HepG2 (cell line): ENCODE measurements around the gene TENT5A. TPM values are rescaled to one million over a fixed set of nuclear protein-coding genes. Genes with fewer than 3 reads are reported as not detected.

ENCODE experiments used
- ATAC-seq: fragments of 200-7000 bp; cut with Tn5 transposase; 3 replicates; pipeline ENCODE4 v1.9.1; 2020; ENCODE audit warnings: mild to moderate bottlenecking, moderate library complexity
- BruUV-seq: library from RNA; stranded (reverse); fragments of 400-500 nt; replicated peaks from 2 replicates; lab custom pipeline; 2021; lab: Mats Ljungman, UMichigan
- CTCF ChIA-PET: fragments of 300-600 bp; formaldehyde crosslinking; extraction: SDS; loops from one replicate; lab custom pipeline; 2021; ENCODE audit warnings: low total read pairs, inconsistent platforms, low intra/inter-chr PET ratio; lab: Yijun Ruan, JAX
- POLR2A ChIA-PET: fragments of 350-600 bp; sonication (Branson Sonifier 250); formaldehyde crosslinking; loops from one replicate; lab custom pipeline; 2020; ENCODE audit warnings: antibody characterized with exemption, inconsistent platforms; lab: Yijun Ruan, JAX
- DNase-seq: peaks from one replicate; pipeline ENCODE4 v3.0.0-alpha.2; 2015; ENCODE audit warnings: low spot score
- FAIRE-seq: peaks from 3 replicates; lab custom pipeline; 2011; peaks lifted over from hg19 to GRCh38; lab: Jason Lieb, UNC
- H2AFZ ChIP-seq: one replicate; pipeline ENCODE4 v1.6.1; 2011; ENCODE audit warnings: low read length, inconsistent platforms
- H3K27ac ChIP-seq: fragments of 300-600 bp; 3 replicates; pipeline ENCODE4 v1.8.0; 2011; ENCODE audit warnings: mixed run types, mild to moderate bottlenecking, mixed read lengths, low read length, inconsistent platforms; ENCODE audit not compliant: insufficient read depth; ENCODE audit errors: extremely low read length
- H3K27me3 ChIP-seq, 2 experiments: fragments of 200-600 bp in 1 of 2; 2 replicates in 1 of 2; 3 replicates in 1 of 2; pipeline versions ENCODE4 v1.6.0 to v1.8.0; 2011; ENCODE audit warnings: low read length in 2 of 2, mild to moderate bottlenecking in 2 of 2, moderate library complexity in 2 of 2, inconsistent platforms in 1 of 2; ENCODE audit not compliant: insufficient read depth in 2 of 2, control insufficient read depth in 1 of 2
- H3K36me3 ChIP-seq, 2 experiments: fragments of 200-600 bp in 1 of 2; replicated peaks in 1 of 2; 2 replicates in 1 of 2; 3 replicates in 1 of 2; pipeline versions ENCODE4 v1.5.1 to v1.8.0; 2011; ENCODE audit warnings: low read length in 2 of 2, inconsistent platforms in 1 of 2; ENCODE audit not compliant: insufficient read depth in 2 of 2, control insufficient read depth in 1 of 2
- H3K4me1 ChIP-seq: 2 replicates; pipeline ENCODE4 v1.5.1; 2012; ENCODE audit warnings: low read length, inconsistent platforms; ENCODE audit not compliant: insufficient read depth
- H3K4me2 ChIP-seq: 2 replicates; pipeline ENCODE4 v1.6.0; 2011; ENCODE audit warnings: low read depth, low read length, inconsistent platforms
- H3K4me3 ChIP-seq, 3 experiments: fragments of 200-600 bp in 1 of 3; sonication (generic), shearing (Covaris generic) in 1 of 3; replicated peaks in 1 of 3; 2 replicates each; pipeline ENCODE4 v1.5.1; 2011 to 2016; ENCODE audit warnings: low read length in 3 of 3, inconsistent platforms in 2 of 3, low read depth in 2 of 3, mild to moderate bottlenecking in 2 of 3, control low read depth in 1 of 3, mixed read lengths in 1 of 3; ENCODE audit not compliant: insufficient read depth in 1 of 3
- H3K79me2 ChIP-seq: one replicate; pipeline ENCODE4 v1.6.1; 2011; ENCODE audit warnings: low read length, inconsistent platforms; ENCODE audit not compliant: insufficient read depth
- H3K9ac ChIP-seq: 2 replicates; pipeline ENCODE4 v1.6.0; 2011; ENCODE audit warnings: mild to moderate bottlenecking, low read depth, low read length, inconsistent platforms; ENCODE audit not compliant: insufficient read depth
- H3K9me3 ChIP-seq: 2 replicates; pipeline ENCODE4 v1.5.1; 2012; ENCODE audit warnings: mild to moderate bottlenecking, low read length
- H4K20me1 ChIP-seq: 2 replicates; pipeline ENCODE4 v1.6.0; 2011; ENCODE audit warnings: inconsistent platforms, mild to moderate bottlenecking, low read length, moderate library complexity; ENCODE audit not compliant: insufficient read depth
- ATF1 ChIP-seq: IDR thresholded peaks from 2 replicates; pipeline ENCODE4 v1.6.1; 2016; ENCODE audit warnings: mild to moderate bottlenecking, control low read depth
- CBFB ChIP-seq: sonication (generic); formaldehyde crosslinking; IDR thresholded peaks from 2 replicates; pipeline ENCODE4 v1.4.0; 2020; ENCODE audit warnings: missing genetic modification reagents
- ISX ChIP-seq: sonication (generic); formaldehyde crosslinking; conservative IDR thresholded peaks from 2 replicates; pipeline ENCODE4 v1.5.0; 2020; ENCODE audit warnings: missing genetic modification reagents
- JARID2 ChIP-seq: sonication (generic); formaldehyde crosslinking; IDR thresholded peaks from 2 replicates; pipeline ENCODE4 v1.8.1; 2023; ENCODE audit warnings: missing genetic modification reagents, inconsistent platforms; ENCODE audit not compliant: insufficient replicate concordance
- MYC ChIP-seq: sonication (generic); formaldehyde crosslinking; IDR thresholded peaks from 2 replicates; pipeline ENCODE4 v1.9.0; 2021; ENCODE audit warnings: missing genetic modification reagents, borderline replicate concordance
- TMF1 ChIP-seq: sonication (generic); formaldehyde crosslinking; IDR thresholded peaks from 2 replicates; pipeline ENCODE4 v1.8.1; 2022; ENCODE audit warnings: low read depth, missing genetic modification reagents
- ZC3H13 ChIP-seq: sonication (generic); formaldehyde crosslinking; IDR thresholded peaks from 2 replicates; pipeline ENCODE4 v1.8.1; 2023; ENCODE audit warnings: mild to moderate bottlenecking, missing genetic modification reagents, moderate library complexity
- ZNF207 ChIP-seq: fragments of 450-650 bp; IDR thresholded peaks from 2 replicates; pipeline ENCODE4 v1.6.1; 2016; ENCODE audit warnings: antibody characterized with exemption, borderline replicate concordance
- ZNF446 ChIP-seq: sonication (generic); formaldehyde crosslinking; IDR thresholded peaks from 2 replicates; pipeline ENCODE4 v1.5.0; 2020; ENCODE audit warnings: mild to moderate bottlenecking, missing genetic modification reagents
- ZNF75D ChIP-seq: sonication (generic); formaldehyde crosslinking; IDR thresholded peaks from 2 replicates; pipeline ENCODE4 v1.8.1; 2023; ENCODE audit warnings: missing genetic modification reagents, mild to moderate bottlenecking, borderline replicate concordance
- WGBS: methylation state at CpG from one replicate; pipeline ENCODE4 v1.1.6; 2017; ENCODE audit warnings: low lambda C conversion rate; 5-methylcytosine and 5-hydroxymethylcytosine counted together
- in situ Hi-C: cut with HindIII; loops from 2 replicates; pipeline ENCODE4 v1.10.0; 2017; ENCODE audit warnings: low pct_unique_long_range_greater_than_20kb; ENCODE audit not compliant: extremely low pct_ligation_motif_present
- intact Hi-C: fragments of 100-400 bp; cut with micrococcal nuclease; formaldehyde crosslinking; loops from one replicate; pipeline ENCODE4 v1.10.0; 2022; ENCODE audit not compliant: unreplicated experiment
- polyA plus RNA-seq, 8 experiments: library from polyadenylated mRNA; depleted of rRNA in 3 of 8; stranded (reverse) in 7 of 8; unstranded in 1 of 8; fragments of >200 nt; fragmentation: Illumina TruSeq in 4 of 8; extraction: Trizol in 4 of 8; gene quantifications; 2 replicates each; pipeline versions ENCODE4 v1.2.1 to v1.2.3, GENCODE V29; 2011 to 2016; ENCODE audit warnings: low read depth in 4 of 8, missing spikeins in 1 of 8, mixed read lengths in 1 of 8; ENCODE audit not compliant: insufficient read depth in 1 of 8
- total RNA-seq, 5 experiments: library from RNA; depleted of rRNA; stranded (reverse); fragments of >200 nt; fragmentation: Illumina TruSeq; extraction: Trizol; gene quantifications; 2 replicates each; pipeline ENCODE4 v1.2.3, GENCODE V29; 2016; ENCODE audit warnings: low read depth in 1 of 5
- TF ChIP-seq, protein P1 (sequence below): sonication (generic); formaldehyde crosslinking; IDR thresholded peaks from 2 replicates; pipeline ENCODE4 v1.4.0; 2020; ENCODE audit warnings: missing genetic modification reagents
- TF ChIP-seq, protein P2 (sequence below): IDR thresholded peaks from 2 replicates; pipeline ENCODE4 v1.6.1; 2016; ENCODE audit warnings: mild to moderate bottlenecking
- TF ChIP-seq, protein P3 (sequence below): sonication (generic); formaldehyde crosslinking; IDR thresholded peaks from 2 replicates; pipeline ENCODE4 v1.5.0; 2020; ENCODE audit warnings: missing genetic modification reagents
- TF ChIP-seq, protein P4 (sequence below): sonication (generic); formaldehyde crosslinking; conservative IDR thresholded peaks from 2 replicates; pipeline ENCODE4 v1.4.0; 2020; ENCODE audit warnings: mild to moderate bottlenecking, missing genetic modification reagents, moderate library complexity

Gene TENT5A
- total and polyA plus RNA-seq, 2 of the 13 experiments (the other 11 are each of a cell fraction or from before 2014, with no cell fraction given): 8.0 to 13.8 TPM

DNA sequence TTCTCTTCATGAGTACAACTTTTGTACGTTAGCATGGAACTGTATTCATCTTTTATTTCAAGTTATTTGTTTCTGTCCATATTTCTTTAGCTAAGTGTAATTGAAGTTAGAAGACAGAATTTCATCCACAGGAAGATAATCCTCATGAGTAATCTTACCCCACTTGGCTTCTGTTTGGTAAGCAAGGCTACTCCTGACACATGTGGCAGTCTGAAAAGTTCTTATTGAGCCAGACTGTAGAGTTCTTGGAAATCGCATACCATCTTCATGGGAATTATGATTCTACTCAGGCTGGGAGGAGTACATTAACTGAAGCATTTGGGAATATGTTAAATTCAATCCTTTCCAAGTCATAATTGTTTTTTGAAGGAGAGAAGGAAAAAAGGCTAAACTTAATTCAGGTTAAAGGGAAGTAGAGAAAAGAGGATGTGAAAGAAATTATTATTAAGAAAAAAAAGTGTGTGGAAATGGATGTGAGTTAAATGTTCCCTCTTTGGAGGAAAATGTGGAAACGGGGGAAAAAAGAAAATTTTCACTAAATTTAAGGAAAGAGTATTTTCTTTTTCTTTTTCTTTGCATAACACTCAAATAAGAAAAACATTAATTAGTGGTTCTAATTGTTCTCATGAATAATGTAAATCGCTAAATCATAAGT lies 41.5 kb upstream of the TENT5A start:
- POLR2A ChIA-PET: no interaction called here
- Histone ChIP-seq H3K79me2 (no peaks in the 10 kb centered on the region), H4K20me1 (no peaks in the 10 kb centered on the region), H3K9ac (no peak overlapping the region), H3K4me1 (peaks cover 11% of the 10 kb centered on the region)
- DNase-seq: no peak
- in situ Hi-C loops: no loop called here
- TF ChIP-seq, protein P1, sequence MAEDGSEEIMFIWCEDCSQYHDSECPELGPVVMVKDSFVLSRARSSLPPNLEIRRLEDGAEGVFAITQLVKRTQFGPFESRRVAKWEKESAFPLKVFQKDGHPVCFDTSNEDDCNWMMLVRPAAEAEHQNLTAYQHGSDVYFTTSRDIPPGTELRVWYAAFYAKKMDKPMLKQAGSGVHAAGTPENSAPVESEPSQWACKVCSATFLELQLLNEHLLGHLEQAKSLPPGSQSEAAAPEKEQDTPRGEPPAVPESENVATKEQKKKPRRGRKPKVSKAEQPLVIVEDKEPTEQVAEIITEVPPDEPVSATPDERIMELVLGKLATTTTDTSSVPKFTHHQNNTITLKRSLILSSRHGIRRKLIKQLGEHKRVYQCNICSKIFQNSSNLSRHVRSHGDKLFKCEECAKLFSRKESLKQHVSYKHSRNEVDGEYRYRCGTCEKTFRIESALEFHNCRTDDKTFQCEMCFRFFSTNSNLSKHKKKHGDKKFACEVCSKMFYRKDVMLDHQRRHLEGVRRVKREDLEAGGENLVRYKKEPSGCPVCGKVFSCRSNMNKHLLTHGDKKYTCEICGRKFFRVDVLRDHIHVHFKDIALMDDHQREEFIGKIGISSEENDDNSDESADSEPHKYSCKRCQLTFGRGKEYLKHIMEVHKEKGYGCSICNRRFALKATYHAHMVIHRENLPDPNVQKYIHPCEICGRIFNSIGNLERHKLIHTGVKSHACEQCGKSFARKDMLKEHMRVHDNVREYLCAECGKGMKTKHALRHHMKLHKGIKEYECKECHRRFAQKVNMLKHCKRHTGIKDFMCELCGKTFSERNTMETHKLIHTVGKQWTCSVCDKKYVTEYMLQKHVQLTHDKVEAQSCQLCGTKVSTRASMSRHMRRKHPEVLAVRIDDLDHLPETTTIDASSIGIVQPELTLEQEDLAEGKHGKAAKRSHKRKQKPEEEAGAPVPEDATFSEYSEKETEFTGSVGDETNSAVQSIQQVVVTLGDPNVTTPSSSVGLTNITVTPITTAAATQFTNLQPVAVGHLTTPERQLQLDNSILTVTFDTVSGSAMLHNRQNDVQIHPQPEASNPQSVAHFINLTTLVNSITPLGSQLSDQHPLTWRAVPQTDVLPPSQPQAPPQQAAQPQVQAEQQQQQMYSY (CRISPR knock-in tag): no peak
- TF ChIP-seq, protein P2, sequence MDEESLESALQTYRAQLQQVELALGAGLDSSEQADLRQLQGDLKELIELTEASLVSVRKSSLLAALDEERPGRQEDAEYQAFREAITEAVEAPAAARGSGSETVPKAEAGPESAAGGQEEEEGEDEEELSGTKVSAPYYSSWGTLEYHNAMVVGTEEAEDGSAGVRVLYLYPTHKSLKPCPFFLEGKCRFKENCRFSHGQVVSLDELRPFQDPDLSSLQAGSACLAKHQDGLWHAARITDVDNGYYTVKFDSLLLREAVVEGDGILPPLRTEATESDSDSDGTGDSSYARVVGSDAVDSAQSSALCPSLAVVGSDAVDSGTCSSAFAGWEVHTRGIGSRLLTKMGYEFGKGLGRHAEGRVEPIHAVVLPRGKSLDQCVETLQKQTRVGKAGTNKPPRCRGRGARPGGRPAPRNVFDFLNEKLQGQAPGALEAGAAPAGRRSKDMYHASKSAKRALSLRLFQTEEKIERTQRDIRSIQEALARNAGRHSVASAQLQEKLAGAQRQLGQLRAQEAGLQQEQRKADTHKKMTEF (CRISPR knock-in tag): no peak
- TF ChIP-seq MYC: no peak
- TF ChIP-seq CBFB (CRISPR knock-in tag): no peak
- TF ChIP-seq ATF1: no peak
- no peak for TF ChIP-seq ZNF446 (CRISPR knock-in tag)
- TF ChIP-seq, protein P3, sequence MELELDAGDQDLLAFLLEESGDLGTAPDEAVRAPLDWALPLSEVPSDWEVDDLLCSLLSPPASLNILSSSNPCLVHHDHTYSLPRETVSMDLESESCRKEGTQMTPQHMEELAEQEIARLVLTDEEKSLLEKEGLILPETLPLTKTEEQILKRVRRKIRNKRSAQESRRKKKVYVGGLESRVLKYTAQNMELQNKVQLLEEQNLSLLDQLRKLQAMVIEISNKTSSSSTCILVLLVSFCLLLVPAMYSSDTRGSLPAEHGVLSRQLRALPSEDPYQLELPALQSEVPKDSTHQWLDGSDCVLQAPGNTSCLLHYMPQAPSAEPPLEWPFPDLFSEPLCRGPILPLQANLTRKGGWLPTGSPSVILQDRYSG (CRISPR knock-in tag): no peak
- TF ChIP-seq, protein P4, sequence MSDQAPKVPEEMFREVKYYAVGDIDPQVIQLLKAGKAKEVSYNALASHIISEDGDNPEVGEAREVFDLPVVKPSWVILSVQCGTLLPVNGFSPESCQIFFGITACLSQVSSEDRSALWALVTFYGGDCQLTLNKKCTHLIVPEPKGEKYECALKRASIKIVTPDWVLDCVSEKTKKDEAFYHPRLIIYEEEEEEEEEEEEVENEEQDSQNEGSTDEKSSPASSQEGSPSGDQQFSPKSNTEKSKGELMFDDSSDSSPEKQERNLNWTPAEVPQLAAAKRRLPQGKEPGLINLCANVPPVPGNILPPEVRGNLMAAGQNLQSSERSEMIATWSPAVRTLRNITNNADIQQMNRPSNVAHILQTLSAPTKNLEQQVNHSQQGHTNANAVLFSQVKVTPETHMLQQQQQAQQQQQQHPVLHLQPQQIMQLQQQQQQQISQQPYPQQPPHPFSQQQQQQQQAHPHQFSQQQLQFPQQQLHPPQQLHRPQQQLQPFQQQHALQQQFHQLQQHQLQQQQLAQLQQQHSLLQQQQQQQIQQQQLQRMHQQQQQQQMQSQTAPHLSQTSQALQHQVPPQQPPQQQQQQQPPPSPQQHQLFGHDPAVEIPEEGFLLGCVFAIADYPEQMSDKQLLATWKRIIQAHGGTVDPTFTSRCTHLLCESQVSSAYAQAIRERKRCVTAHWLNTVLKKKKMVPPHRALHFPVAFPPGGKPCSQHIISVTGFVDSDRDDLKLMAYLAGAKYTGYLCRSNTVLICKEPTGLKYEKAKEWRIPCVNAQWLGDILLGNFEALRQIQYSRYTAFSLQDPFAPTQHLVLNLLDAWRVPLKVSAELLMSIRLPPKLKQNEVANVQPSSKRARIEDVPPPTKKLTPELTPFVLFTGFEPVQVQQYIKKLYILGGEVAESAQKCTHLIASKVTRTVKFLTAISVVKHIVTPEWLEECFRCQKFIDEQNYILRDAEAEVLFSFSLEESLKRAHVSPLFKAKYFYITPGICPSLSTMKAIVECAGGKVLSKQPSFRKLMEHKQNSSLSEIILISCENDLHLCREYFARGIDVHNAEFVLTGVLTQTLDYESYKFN (CRISPR knock-in tag): no peak
- no peak for TF ChIP-seq JARID2
- TF ChIP-seq ISX (CRISPR knock-in tag): no peak
- TF ChIP-seq ZNF207: no peak
- no peak for TF ChIP-seq ZNF75D (CRISPR knock-in tag)
- TF ChIP-seq ZC3H13 (CRISPR knock-in tag): no peak
- TF ChIP-seq TMF1: no peak
- TF ChIP-seq, all 625 proteins: peak for 0
- 52% methylated on average over 4 of the region's 4 CpGs for WGBS
- Histone ChIP-seq H3K36me3 (no peaks in the 10 kb centered on the region), H3K27me3 (no peaks in the 10 kb centered on the region; a peak in 1 of 5 replicates), H3K9me3 (no peaks in the 10 kb centered on the region), H3K4me2 (no peak overlapping the region), H3K4me3 (no peak overlapping the region), H3K27ac (no peak overlapping the region), H2AFZ (no peak overlapping the region)
- ATAC-seq (no peak), FAIRE-seq (peak; percentile 15)
- no TSS peak for BruUV-seq
- intact Hi-C loops: no loop called here
- CTCF ChIA-PET: no interaction called here
